ENCODE measurements around the gene ADAMTSL5.
A peak's percentile ranks its signal among the peaks of the same experiment; 100 is the strongest.

The ADAMTSL5 gene

DNA sequence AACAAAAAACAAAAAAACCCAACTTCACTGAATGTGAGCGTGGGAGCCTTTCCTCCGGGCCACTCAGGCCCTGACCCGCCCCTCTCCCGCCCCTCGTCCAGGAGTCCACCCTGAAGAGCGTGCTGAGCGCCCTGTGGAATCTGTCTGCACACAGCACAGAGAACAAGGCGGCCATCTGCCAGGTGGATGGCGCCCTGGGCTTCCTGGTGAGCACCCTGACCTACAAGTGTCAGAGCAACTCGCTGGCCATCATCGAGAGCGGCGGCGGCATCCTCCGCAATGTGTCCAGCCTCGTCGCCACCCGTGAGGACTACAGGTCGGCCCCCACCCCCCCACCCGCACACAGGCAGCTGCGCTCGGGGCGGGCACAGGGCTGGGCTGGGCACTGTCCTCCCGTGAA lies 51.0 kb downstream of the ADAMTSL5 start:
- no peak for DNase-seq

DNA sequence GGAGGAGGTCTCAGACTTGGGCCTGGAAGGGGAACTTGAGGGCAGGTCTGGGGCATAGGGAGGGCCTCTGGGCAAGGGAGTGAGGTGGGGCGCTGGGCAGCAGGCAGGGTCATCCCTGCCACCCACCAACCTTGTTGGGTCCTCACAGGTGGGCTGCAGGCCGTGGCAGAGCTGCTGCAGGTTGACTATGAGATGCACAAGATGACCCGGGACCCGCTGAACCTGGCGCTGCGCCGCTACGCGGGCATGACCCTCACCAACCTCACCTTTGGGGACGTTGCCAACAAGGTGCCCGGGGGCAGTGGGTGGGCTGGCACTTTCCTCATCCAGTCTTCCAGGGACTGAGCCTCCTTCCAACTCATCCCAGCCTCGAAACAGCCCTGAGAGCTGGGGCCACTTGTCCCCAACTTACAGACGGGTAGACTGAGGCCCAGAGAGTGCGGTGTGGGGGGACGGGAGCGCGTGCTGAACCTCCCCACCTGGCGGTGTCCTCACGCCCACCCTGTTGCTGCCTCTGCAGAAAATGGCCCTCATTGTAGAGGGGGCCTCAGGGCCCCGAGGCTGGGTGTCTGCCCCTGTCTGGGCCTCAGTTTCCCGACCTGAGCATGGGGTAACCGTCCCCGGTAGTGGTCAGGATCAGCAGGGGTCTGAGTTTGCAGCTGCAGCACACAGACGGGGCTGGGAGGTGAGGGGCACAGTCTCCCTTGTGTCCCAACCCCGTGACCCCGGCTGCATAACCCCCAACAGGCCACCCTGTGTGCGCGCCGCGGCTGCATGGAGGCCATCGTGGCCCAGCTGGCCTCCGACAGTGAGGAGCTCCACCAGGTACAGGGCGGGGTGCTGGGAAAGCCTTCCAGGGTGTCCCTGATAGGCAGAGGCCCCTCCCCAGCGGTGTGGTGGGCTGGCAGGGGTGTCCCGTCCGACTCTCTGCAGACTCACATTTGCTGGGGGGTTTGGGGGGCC lies 52.5 kb downstream of the ADAMTSL5 start:
- DNase-seq, result no peak

DNA sequence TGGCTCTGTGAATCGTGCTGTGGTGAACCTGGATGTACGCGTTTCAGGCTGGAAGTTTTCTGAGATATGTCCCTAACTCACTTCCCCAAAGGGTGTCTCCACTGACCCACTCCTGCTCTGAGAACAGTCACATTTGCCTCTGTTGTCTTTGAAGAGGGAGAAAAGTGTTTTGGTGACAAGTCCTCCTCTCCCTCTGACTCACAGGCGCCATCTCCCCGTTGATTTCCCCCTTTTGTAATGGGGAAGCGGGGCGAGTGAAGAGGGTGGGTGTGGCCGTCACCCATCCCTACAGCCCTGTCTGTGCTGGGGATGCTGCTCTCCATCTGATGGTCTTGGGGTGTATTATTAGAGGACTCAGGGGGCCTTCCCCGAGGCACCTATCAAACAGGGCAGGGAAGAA lies 53.3 kb downstream of the ADAMTSL5 start:
- DNase-seq, result no peak

DNA sequence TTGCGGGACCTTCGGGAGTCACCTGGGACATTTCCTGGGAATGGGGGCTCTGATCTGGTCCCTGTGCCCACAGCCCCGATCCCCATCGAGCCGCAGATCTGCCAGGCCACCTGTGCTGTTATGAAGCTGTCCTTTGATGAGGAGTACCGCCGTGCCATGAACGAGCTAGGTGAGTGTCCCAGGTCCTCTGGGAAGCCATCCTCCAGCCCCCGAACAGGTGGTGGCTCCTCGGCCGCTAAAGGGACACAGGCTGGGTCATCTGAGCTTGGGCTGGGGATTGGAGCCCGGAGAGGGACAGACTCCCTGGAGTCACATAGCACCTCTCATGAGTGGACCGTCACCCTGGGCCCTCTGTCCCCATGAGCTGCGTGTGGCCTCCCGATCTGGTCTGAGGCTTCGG lies 54.9 kb downstream of the ADAMTSL5 start:
- DNase-seq, result no peak

- no peak for DNase-seq
Measured at GRCh38 chr19:1457031-1457739, 55.6 kb downstream of the ADAMTSL5 start.

DNA sequence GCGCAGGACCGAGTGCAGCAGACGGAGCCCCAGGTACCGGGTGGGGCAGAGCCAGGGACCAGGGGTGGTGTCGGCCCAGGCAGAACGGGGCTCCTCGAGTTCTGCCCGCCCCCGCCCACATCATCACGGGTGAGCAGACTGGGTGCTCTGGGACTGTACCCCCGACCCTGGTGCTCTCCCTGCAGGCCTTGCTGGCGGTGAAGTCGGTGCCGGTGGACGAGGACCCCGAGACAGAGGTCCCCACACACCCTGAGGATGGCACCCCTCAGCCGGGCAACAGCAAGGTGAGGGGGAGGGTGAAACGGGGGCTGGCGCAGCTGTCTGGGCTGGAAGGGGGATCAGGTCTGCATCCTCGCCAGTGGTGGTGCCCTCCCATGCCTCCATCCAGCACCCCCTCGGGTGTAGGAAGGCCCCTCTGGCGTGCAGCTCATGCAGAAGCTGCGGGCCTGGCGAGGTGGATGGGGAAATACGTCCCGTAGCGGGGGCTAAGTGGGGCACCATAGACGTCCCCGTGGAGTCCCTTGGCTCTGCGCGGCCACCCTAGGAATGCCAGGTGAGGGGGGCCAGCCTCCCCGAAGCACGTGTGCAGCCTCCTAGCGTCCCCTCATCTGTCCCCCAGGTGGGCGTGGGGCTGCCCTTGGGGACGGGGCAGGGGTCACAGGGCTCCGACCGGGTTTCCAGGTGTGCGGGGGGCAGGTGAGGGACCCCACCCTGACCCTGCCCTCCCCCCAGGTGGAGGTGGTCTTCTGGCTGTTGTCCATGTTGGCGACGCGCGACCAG lies 56.5 kb downstream of the ADAMTSL5 start:
- no peak for DNase-seq

GRCh38 chr19:1455336-1456120 lies 57.3 kb downstream of the ADAMTSL5 start:
- DNase-seq, result peak; percentile 48

Data from NCI-H1436 (cell line).